GM12878 (cell line): ENCODE results near the gene TRIM23. TPM values are rescaled to one million over a fixed set of nuclear protein-coding genes. Genes with fewer than 3 reads are reported as not detected.
A peak's percentile ranks its signal among the peaks of the same experiment; 100 is the strongest.
"Not testable (repeated sequence)": the region's sequence is repeated elsewhere in the genome, so short reads cannot be mapped to it uniquely, and the experiment has no call there.

Experiments
- ATAC-seq: fragments of 200-7000 bp; cut with Tn5 transposase; 3 replicates; pipeline ENCODE4 v1.9.1; 2020; ENCODE audit warnings: mild to moderate bottlenecking, moderate library complexity
- BruUV-seq: library from RNA; stranded (reverse); fragments of 400-500 nt; replicated peaks from 2 replicates; lab custom pipeline; 2021; lab: Mats Ljungman, UMichigan
- CTCF ChIA-PET: fragments of 300-600 bp; sonication (Branson Sonifier 250); formaldehyde crosslinking; extraction: SDS; loops from one replicate; lab custom pipeline; 2021; ENCODE audit warnings: inconsistent platforms; lab: Yijun Ruan, JAX
- POLR2A ChIA-PET: fragments of 350-600 bp; formaldehyde crosslinking; extraction: SDS; loops from one replicate; lab custom pipeline; 2021; ENCODE audit warnings: inconsistent platforms; lab: Charles Lee
- RAD21 ChIA-PET: fragments of 300-600 bp; sonication (Branson Sonifier 250); formaldehyde crosslinking; loops from one replicate; lab custom pipeline; 2023; ENCODE audit warnings: antibody characterized with exemption; ENCODE audit not compliant: unreplicated experiment; lab: Charles Lee
- SMC1A ChIA-PET: fragments of 300-600 bp; sonication (Branson Sonifier 250); formaldehyde crosslinking; loops from one replicate; lab custom pipeline; 2023; ENCODE audit not compliant: unreplicated experiment, uncharacterized antibody; lab: Charles Lee
- DNase-seq: peaks from one replicate; pipeline ENCODE4 v3.0.0-alpha.2; 2011; ENCODE audit warnings: low read depth, low spot score
- FAIRE-seq: peaks from 3 replicates; lab custom pipeline; 2011; peaks lifted over from hg19 to GRCh38; lab: Jason Lieb, UNC
- H2AFZ ChIP-seq: 2 replicates; pipeline ENCODE4 v1.6.0; 2011; ENCODE audit warnings: low read depth, low read length, control low read depth; ENCODE audit not compliant: control insufficient read depth
- H3K27ac ChIP-seq: 2 replicates; pipeline ENCODE4 v1.5.1; 2011; ENCODE audit warnings: control low read depth; ENCODE audit not compliant: control insufficient read depth, insufficient read depth
- H3K27me3 ChIP-seq, 2 experiments: replicated peaks in 1 of 2; 2 replicates each; pipeline versions ENCODE4 v1.6.0 to v1.6.1; 2011; ENCODE audit warnings: low read length in 1 of 2; ENCODE audit not compliant: control insufficient read depth in 2 of 2, insufficient read depth in 2 of 2
- H3K36me3 ChIP-seq, 2 experiments: 2 replicates each; pipeline ENCODE4 v1.5.1; 2011; ENCODE audit warnings: low read length in 1 of 2; ENCODE audit not compliant: control insufficient read depth in 2 of 2, insufficient read depth in 2 of 2
- H3K4me1 ChIP-seq: 2 replicates; pipeline ENCODE4 v1.6.1; 2011; ENCODE audit warnings: mild to moderate bottlenecking, low read length, moderate library complexity, mixed read lengths; ENCODE audit not compliant: control insufficient read depth, insufficient read depth
- H3K4me2 ChIP-seq: 2 replicates; pipeline ENCODE4 v1.6.0; 2011; ENCODE audit warnings: control low read depth; ENCODE audit not compliant: control insufficient read depth, insufficient read depth
- H3K4me3 ChIP-seq: fragments of 200-600 bp; sonication (generic); 2 replicates; pipeline ENCODE4 v1.5.1; 2016
- H3K79me2 ChIP-seq: 2 replicates; pipeline ENCODE4 v1.6.0; 2011; ENCODE audit warnings: low read length; ENCODE audit not compliant: control insufficient read depth, insufficient read depth
- H3K9ac ChIP-seq: 2 replicates; pipeline ENCODE4 v1.8.0; 2011; ENCODE audit warnings: low read length, control low read depth, mixed read lengths; ENCODE audit not compliant: control insufficient read depth, insufficient read depth
- H3K9me3 ChIP-seq: replicated peaks from 3 replicates; pipeline ENCODE4 v1.5.1; 2011; ENCODE audit warnings: mild to moderate bottlenecking, low read length; ENCODE audit not compliant: control insufficient read depth, insufficient read depth
- H4K20me1 ChIP-seq: 2 replicates; pipeline ENCODE4 v1.6.0; 2011; ENCODE audit not compliant: control insufficient read depth, insufficient read depth
- CBFB ChIP-seq: IDR thresholded peaks from 2 replicates; pipeline ENCODE4 v1.6.1; 2016; ENCODE audit warnings: antibody characterized with exemption, low read depth
- CHD1 ChIP-seq: IDR thresholded peaks from 2 replicates; pipeline ENCODE4 v1.6.1; 2012; ENCODE audit warnings: low read depth, low read length, improper control_type of control experiment
- CTCF ChIP-seq, 3 experiments: IDR thresholded peaks in 2 of 3; conservative IDR thresholded peaks in 1 of 3; 2 replicates each; pipeline ENCODE4 v1.5.1; 2011; ENCODE audit warnings: low read depth in 3 of 3, low read length in 3 of 3, mild to moderate bottlenecking in 3 of 3, control low read depth in 2 of 3, moderate library complexity in 2 of 3, inconsistent platforms in 1 of 3, mixed read lengths in 1 of 3; ENCODE audit not compliant: control insufficient read depth in 2 of 3, insufficient read depth in 1 of 3; ENCODE audit errors: extremely low read depth in 1 of 3
- JUND ChIP-seq: IDR thresholded peaks from 2 replicates; pipeline ENCODE4 v1.6.1; 2012; ENCODE audit warnings: low read depth, mild to moderate bottlenecking, low read length, improper control_type of control experiment, moderate library complexity
- MAX ChIP-seq: IDR thresholded peaks from 2 replicates; pipeline ENCODE4 v1.6.1; 2012; ENCODE audit warnings: low read depth, low read length, improper control_type of control experiment
- NFXL1 ChIP-seq: fragments of 450-650 bp; IDR thresholded peaks from 2 replicates; pipeline ENCODE4 v1.6.1; 2017; ENCODE audit warnings: antibody characterized with exemption, mild to moderate bottlenecking, borderline replicate concordance
- POLR2AphosphoS5 ChIP-seq: IDR thresholded peaks from 2 replicates; pipeline ENCODE4 v1.6.1; 2011; ENCODE audit warnings: mild to moderate bottlenecking, low read length, inconsistent platforms
- RUNX3 ChIP-seq: IDR thresholded peaks from 2 replicates; pipeline ENCODE4 v1.6.1; 2012; ENCODE audit warnings: low read length, inconsistent platforms
- SMAD5 ChIP-seq: IDR thresholded peaks from 2 replicates; pipeline ENCODE4 v1.6.1; 2016; ENCODE audit warnings: antibody characterized with exemption, low read depth
- SREBF2 ChIP-seq: IDR thresholded peaks from 2 replicates; pipeline ENCODE4 v1.6.1; 2012; ENCODE audit warnings: mild to moderate bottlenecking, low read length
- YBX1 ChIP-seq: fragments of 450-650 bp; IDR thresholded peaks from 2 replicates; pipeline ENCODE4 v1.6.1; 2016; ENCODE audit warnings: antibody characterized with exemption
- ZBED1 ChIP-seq: IDR thresholded peaks from 2 replicates; pipeline ENCODE4 v1.6.1; 2016; ENCODE audit warnings: borderline replicate concordance
- WGBS: methylation state at CpG from one replicate; pipeline ENCODE4 v1.1.6; 2016; ENCODE audit warnings: low lambda C conversion rate; ENCODE audit not compliant: insufficient replicate concordance, insufficient coverage; ENCODE audit errors: missing lambda C conversion rate; 5-methylcytosine and 5-hydroxymethylcytosine counted together
- in situ Hi-C: fragments of 300-500 bp; cut with MboI; formaldehyde crosslinking; loops from 9 replicates; pipeline ENCODE4 v1.14.3; 2018; ENCODE audit warnings: mixed read lengths
- intact Hi-C: fragments of 100-400 bp; cut with micrococcal nuclease; formaldehyde crosslinking; loops from one replicate; pipeline ENCODE4 v1.14.2; 2022; ENCODE audit not compliant: unreplicated experiment
- polyA plus RNA-seq, 11 experiments: library from polyadenylated mRNA; depleted of rRNA in 4 of 11; unstranded in 6 of 11; stranded (reverse) in 5 of 11; fragments of >200 nt; fragmentation: Nextera tagmentation in 4 of 11; fragmentation: Illumina TruSeq in 1 of 11; extraction: Ambion mirVana in 4 of 11; extraction: Trizol in 1 of 11; gene quantifications; 1 replicate in 1 of 11; 2 replicates in 10 of 11; pipeline versions ENCODE4 v1.2.1 to v1.2.3, GENCODE V29; 2011 to 2016; ENCODE audit warnings: inconsistent platforms in 2 of 11, missing spikeins in 2 of 11, low read depth in 1 of 11
- total RNA-seq, 4 experiments: library from RNA; depleted of rRNA in 3 of 4; stranded (reverse); fragments of >200 nt in 3 of 4; fragmentation: Illumina TruSeq in 1 of 4; extraction: Trizol in 1 of 4; gene quantifications; 2 replicates each; pipeline versions ENCODE4 v1.2.1 to v1.2.3, GENCODE V29; 2013 to 2021

Gene TRIM23
- total and polyA plus RNA-seq, 10 of the 15 experiments (the other 5 are each of a cell fraction or from before 2014, with no cell fraction given) = 1.9 to 5.0 (median 2.4) TPM

- TF ChIP-seq JUND (no peak), POLR2AphosphoS5 (no peak), SMAD5 (no peak), RUNX3 (no peak)
These were observed 12.6 kb downstream of the TRIM23 start (continued) for GRCh38 chr5:65611524-65611923.

- H3K27me3 ChIP-seq, SMC1A ChIA-PET, BruUV-seq, H3K4me3 ChIP-seq, H3K9ac ChIP-seq, H3K4me1 ChIP-seq, RAD21 ChIA-PET, H3K9me3 ChIP-seq, H3K79me2 ChIP-seq, H2AFZ ChIP-seq, H3K27ac ChIP-seq, in situ Hi-C loops, H3K4me2 ChIP-seq, H4K20me1 ChIP-seq, POLR2A ChIA-PET, FAIRE-seq, CTCF ChIA-PET, intact Hi-C loops, DNase-seq, ATAC-seq: not testable (repeated sequence)
- peaks cover 0 to 21% of the 10 kb centered on the region in 2 experiments; a peak in 3 of 4 replicates for H3K36me3 ChIP-seq
- WGBS = 100% methylated on average over 1 of the region's 1 CpG
These were observed 22.4 kb downstream of the TRIM23 start for GRCh38 chr5:65601761-65602160.

GRCh38 chr5:65588694-65589093 lies 35.4 kb downstream of the TRIM23 start:
- CTCF ChIA-PET = interaction anchor here (1.7 kb wide), 1 partner anchor 778 kb away, joined by 6 read pairs; no protein-coding TSS in a partner anchor
- H3K27ac ChIP-seq = no peak overlapping the region

More at GRCh38 chr5:65588694-65589093, 35.4 kb downstream of the TRIM23 start:
- WGBS = 72% methylated on average over 2 of the region's 2 CpGs
- SMC1A ChIA-PET = no interaction called here
- TF ChIP-seq NFXL1 (no peak), MAX (no peak), SREBF2 (no peak), YBX1 (no peak), CBFB (no peak), CHD1 (no peak), CTCF (IDR thresholded peaks at IDR 0.05 in 2 of 3, conservative IDR thresholded peaks at IDR 0.05 in 1 of 3; ENCODE audit: control insufficient read depth in 2 of 3, extremely low read depth in 1 of 3, insufficient read depth in 1 of 3, low read depth in 3 of 3, low read length in 3 of 3) (peak in 1 of 3 experiments; percentile 6; a peak in 1 of 6 replicates), ZBED1 (no peak)
- Histone ChIP-seq H3K4me2 (no peak overlapping the region), H3K79me2 (no peaks in the 10 kb centered on the region), H2AFZ (no peak overlapping the region), H3K9me3 (no peaks in the 10 kb centered on the region), H3K9ac (no peak overlapping the region), H3K4me3 (no peak overlapping the region), H3K36me3 (peaks cover 0 to 17% of the 10 kb centered on the region in 2 experiments), H4K20me1 (no peaks in the 10 kb centered on the region), H3K27me3 (no peaks in the 10 kb centered on the region), H3K4me1 (no peaks in the 10 kb centered on the region)
- intact Hi-C loops = no loop called here
- POLR2A ChIA-PET = no interaction called here
- no peak for ATAC-seq
- RAD21 ChIA-PET = no interaction called here
- no peak for FAIRE-seq
- in situ Hi-C loops = no loop called here
- DNase-seq = no peak
- no TSS peak for BruUV-seq
